HEK293 (cell line): ENCODE data around the gene L3MBTL1.

Experiments
- CTCF ChIA-PET: fragments of 350-600 bp; formaldehyde crosslinking; extraction: SDS; loops from one replicate; lab custom pipeline; 2021; ENCODE audit warnings: antibody characterized with exemption; lab: Yijun Ruan, JAX
- POLR2A ChIA-PET: fragments of 300-600 bp; formaldehyde crosslinking; extraction: SDS; loops from one replicate; lab custom pipeline; 2020; ENCODE audit warnings: antibody characterized with exemption, inconsistent platforms; lab: Yijun Ruan, JAX
- H3K27ac ChIP-seq: fragments of 200-500 bp; sonication (Bioruptor generic); 2 replicates; pipeline ENCODE4 v1.5.1; 2014; ENCODE audit warnings: low read depth, low read length, control low read depth, inconsistent platforms; ENCODE audit errors: extremely low read depth
- H3K36me3 ChIP-seq, 2 experiments: fragments of 200-500 bp in 1 of 2; sonication (Bioruptor generic) in 1 of 2; 1 replicate in 1 of 2; 2 replicates in 1 of 2; pipeline ENCODE4 v1.5.1; 2014 to 2017; ENCODE audit warnings: inconsistent platforms in 2 of 2, low read length in 2 of 2; ENCODE audit not compliant: control insufficient read depth in 2 of 2, insufficient read depth in 1 of 2
- H3K4me1 ChIP-seq: fragments of 200-500 bp; sonication (Bioruptor generic); 2 replicates; pipeline ENCODE4 v1.5.1; 2014; ENCODE audit warnings: mild to moderate bottlenecking, low read length, inconsistent platforms; ENCODE audit not compliant: control insufficient read depth, insufficient read depth
- H3K4me3 ChIP-seq: 2 replicates; pipeline ENCODE4 v1.5.1; 2011; ENCODE audit warnings: low read depth, mild to moderate bottlenecking, control low read depth, low read length, moderate library complexity
- H3K9me3 ChIP-seq: fragments of 200-500 bp; sonication (Bioruptor generic); 2 replicates; pipeline ENCODE4 v1.5.1; 2014; ENCODE audit warnings: low read depth, low read length, inconsistent platforms; ENCODE audit not compliant: control insufficient read depth, insufficient read depth
- GFI1B ChIP-seq: fragments of 450-650 bp; formaldehyde crosslinking; IDR thresholded peaks from 2 replicates; pipeline ENCODE4 v1.5.1; 2016; ENCODE audit warnings: missing biosample characterization, missing genetic modification characterization
- IKZF3 ChIP-seq: fragments of 450-650 bp; IDR thresholded peaks from 2 replicates; pipeline ENCODE4 v1.5.0; 2018; ENCODE audit warnings: missing biosample characterization, mild to moderate bottlenecking, missing genetic modification characterization, moderate library complexity
- YY2 ChIP-seq: fragments of 450-650 bp; formaldehyde crosslinking; IDR thresholded peaks from 2 replicates; pipeline ENCODE4 v1.5.1; 2016; ENCODE audit warnings: missing biosample characterization, missing genetic modification characterization
- ZNF138 ChIP-seq: fragments of 450-650 bp; formaldehyde crosslinking; IDR thresholded peaks from 2 replicates; pipeline ENCODE4 v1.5.1; 2016; ENCODE audit warnings: missing biosample characterization, missing genetic modification characterization, borderline replicate concordance
- ZNF292 ChIP-seq: fragments of 450-650 bp; formaldehyde crosslinking; IDR thresholded peaks from 2 replicates; pipeline ENCODE4 v1.5.1; 2016; ENCODE audit warnings: low read depth, missing biosample characterization, missing genetic modification characterization, borderline replicate concordance
- ZNF302 ChIP-seq: fragments of 450-650 bp; formaldehyde crosslinking; IDR thresholded peaks from 2 replicates; pipeline ENCODE4 v1.5.1; 2016; ENCODE audit warnings: missing biosample characterization, missing genetic modification characterization, low read depth
- ZNF354C ChIP-seq: fragments of 450-650 bp; formaldehyde crosslinking; IDR thresholded peaks from 2 replicates; pipeline ENCODE4 v1.5.1; 2016; ENCODE audit warnings: missing biosample characterization, missing genetic modification characterization, low read depth, borderline replicate concordance
- ZNF501 ChIP-seq: fragments of 450-650 bp; formaldehyde crosslinking; IDR thresholded peaks from 2 replicates; pipeline ENCODE4 v1.5.1; 2016; ENCODE audit warnings: missing biosample characterization, missing genetic modification characterization
- ZNF544 ChIP-seq: fragments of 450-650 bp; formaldehyde crosslinking; IDR thresholded peaks from 2 replicates; pipeline ENCODE4 v1.5.0; 2017; ENCODE audit warnings: missing biosample characterization, missing genetic modification characterization
- ZNF785 ChIP-seq: fragments of 450-650 bp; formaldehyde crosslinking; IDR thresholded peaks from 2 replicates; pipeline ENCODE4 v1.5.1; 2016; ENCODE audit warnings: missing biosample characterization, missing genetic modification characterization
- ZNF843 ChIP-seq: fragments of 450-650 bp; formaldehyde crosslinking; IDR thresholded peaks from 2 replicates; pipeline ENCODE4 v1.5.1; 2016; ENCODE audit warnings: missing biosample characterization, missing genetic modification characterization
- TF ChIP-seq, protein P1 (sequence below): fragments of 450-650 bp; formaldehyde crosslinking; IDR thresholded peaks from 2 replicates; pipeline ENCODE4 v1.5.1; 2016; ENCODE audit warnings: missing biosample characterization, missing genetic modification characterization, borderline replicate concordance
- TF ChIP-seq, protein P2 (sequence below): fragments of 450-650 bp; formaldehyde crosslinking; IDR thresholded peaks from 2 replicates; pipeline ENCODE4 v1.5.1; 2016; ENCODE audit warnings: missing biosample characterization, missing genetic modification characterization

L3MBTL1 gene

DNA sequence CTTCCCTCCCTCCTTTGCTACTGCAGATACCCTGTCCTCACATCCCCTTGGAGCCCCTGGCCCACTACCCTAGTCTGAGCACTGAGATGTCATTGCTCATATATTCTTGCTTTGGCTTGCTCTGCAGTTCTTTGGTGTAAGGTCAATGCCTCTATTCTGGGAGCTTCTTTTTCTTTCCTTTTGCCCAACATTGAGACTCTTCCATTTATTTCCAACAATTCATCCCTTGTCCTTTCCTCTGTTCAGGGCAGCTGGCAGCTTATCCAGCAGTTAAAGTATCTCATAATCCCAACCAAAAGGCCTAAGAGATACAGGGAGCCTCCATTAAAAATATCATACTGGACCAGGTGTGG is 23.6 kb downstream of the L3MBTL1 start:
- Histone ChIP-seq H3K9me3 (no peaks in the 10 kb centered on the region), H3K4me1 (no peaks in the 10 kb centered on the region), H3K4me3 (no peak overlapping the region), H3K36me3 (peaks cover 0 to 62% of the 10 kb centered on the region in 2 experiments; a peak in 1 of 3 replicates), H3K27ac (no peak overlapping the region)
- POLR2A ChIA-PET: interaction anchor here (2.7 kb wide), 1 partner anchor 17 kb away, joined by 12 read pairs; no protein-coding TSS in a partner anchor
- no peak for TF ChIP-seq GFI1B (tag by site-specific recombination)
- TF ChIP-seq ZNF843 (tag by site-specific recombination): no peak
- TF ChIP-seq IKZF3 (tag by site-specific recombination): no peak
- TF ChIP-seq, protein P1, sequence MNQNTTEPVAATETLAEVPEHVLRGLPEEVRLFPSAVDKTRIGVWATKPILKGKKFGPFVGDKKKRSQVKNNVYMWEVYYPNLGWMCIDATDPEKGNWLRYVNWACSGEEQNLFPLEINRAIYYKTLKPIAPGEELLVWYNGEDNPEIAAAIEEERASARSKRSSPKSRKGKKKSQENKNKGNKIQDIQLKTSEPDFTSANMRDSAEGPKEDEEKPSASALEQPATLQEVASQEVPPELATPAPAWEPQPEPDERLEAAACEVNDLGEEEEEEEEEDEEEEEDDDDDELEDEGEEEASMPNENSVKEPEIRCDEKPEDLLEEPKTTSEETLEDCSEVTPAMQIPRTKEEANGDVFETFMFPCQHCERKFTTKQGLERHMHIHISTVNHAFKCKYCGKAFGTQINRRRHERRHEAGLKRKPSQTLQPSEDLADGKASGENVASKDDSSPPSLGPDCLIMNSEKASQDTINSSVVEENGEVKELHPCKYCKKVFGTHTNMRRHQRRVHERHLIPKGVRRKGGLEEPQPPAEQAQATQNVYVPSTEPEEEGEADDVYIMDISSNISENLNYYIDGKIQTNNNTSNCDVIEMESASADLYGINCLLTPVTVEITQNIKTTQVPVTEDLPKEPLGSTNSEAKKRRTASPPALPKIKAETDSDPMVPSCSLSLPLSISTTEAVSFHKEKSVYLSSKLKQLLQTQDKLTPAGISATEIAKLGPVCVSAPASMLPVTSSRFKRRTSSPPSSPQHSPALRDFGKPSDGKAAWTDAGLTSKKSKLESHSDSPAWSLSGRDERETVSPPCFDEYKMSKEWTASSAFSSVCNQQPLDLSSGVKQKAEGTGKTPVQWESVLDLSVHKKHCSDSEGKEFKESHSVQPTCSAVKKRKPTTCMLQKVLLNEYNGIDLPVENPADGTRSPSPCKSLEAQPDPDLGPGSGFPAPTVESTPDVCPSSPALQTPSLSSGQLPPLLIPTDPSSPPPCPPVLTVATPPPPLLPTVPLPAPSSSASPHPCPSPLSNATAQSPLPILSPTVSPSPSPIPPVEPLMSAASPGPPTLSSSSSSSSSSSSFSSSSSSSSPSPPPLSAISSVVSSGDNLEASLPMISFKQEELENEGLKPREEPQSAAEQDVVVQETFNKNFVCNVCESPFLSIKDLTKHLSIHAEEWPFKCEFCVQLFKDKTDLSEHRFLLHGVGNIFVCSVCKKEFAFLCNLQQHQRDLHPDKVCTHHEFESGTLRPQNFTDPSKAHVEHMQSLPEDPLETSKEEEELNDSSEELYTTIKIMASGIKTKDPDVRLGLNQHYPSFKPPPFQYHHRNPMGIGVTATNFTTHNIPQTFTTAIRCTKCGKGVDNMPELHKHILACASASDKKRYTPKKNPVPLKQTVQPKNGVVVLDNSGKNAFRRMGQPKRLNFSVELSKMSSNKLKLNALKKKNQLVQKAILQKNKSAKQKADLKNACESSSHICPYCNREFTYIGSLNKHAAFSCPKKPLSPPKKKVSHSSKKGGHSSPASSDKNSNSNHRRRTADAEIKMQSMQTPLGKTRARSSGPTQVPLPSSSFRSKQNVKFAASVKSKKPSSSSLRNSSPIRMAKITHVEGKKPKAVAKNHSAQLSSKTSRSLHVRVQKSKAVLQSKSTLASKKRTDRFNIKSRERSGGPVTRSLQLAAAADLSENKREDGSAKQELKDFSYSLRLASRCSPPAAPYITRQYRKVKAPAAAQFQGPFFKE: no peak
- TF ChIP-seq, protein P2, sequence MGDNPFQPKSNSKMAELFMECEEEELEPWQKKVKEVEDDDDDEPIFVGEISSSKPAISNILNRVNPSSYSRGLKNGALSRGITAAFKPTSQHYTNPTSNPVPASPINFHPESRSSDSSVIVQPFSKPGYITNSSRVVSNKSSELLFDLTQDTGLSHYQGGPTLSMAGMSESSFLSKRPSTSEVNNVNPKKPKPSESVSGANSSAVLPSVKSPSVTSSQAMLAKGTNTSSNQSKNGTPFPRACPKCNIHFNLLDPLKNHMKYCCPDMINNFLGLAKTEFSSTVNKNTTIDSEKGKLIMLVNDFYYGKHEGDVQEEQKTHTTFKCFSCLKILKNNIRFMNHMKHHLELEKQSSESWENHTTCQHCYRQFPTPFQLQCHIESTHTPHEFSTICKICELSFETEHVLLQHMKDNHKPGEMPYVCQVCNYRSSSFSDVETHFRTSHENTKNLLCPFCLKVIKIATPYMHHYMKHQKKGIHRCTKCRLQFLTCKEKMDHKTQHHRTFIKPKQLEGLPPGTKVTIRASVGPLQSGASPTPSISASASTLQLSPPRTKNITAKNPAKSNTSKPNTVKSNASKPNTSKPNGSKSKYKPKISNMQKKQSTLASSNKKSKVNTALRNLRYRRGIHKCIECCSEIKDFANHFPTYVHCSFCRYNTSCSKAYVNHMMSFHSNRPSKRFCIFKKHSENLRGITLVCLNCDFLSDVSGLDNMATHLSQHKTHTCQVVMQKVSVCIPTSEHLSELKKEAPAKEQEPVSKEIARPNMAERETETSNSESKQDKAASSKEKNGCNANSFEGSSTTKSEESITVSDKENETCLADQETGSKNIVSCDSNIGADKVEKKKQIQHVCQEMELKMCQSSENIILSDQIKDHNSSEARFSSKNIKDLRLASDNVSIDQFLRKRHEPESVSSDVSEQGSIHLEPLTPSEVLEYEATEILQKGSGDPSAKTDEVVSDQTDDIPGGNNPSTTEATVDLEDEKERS (tag by site-specific recombination): no peak
- no peak for TF ChIP-seq ZNF785 (tag by site-specific recombination)
- TF ChIP-seq ZNF501 (tag by site-specific recombination): no peak
- CTCF ChIA-PET: no interaction called here

DNA sequence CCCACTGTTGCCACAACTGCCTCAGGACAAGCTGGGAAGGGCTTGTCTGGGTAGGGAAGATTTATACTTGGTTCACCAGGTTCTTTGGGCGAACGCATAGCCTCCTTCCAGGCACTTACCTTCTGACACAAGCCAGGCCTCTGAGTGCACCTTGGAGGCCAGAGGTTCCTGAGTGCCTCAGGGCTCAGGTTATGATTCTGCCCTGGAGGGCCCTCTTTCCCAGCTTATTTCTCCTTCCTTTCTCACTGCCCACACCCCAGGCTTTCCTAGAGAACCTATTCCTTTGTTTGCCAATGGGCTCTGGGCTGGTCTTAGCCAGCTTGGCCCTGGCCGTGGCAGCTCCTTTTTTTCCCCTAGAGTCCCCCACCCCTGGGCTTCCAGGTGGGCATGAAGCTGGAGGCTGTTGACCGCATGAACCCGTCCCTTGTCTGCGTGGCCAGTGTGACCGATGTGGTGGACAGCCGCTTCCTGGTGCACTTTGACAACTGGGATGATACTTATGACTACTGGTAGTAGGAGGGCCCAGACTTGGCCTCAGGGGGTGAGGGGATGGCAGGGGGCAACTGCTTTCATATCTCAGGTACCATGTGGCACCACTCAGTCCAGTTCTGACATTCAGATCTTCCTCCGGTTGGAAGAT is 25.0 kb downstream of the L3MBTL1 start:
- peaks cover 0 to 75% of the 10 kb centered on the region in 2 experiments; a peak in 1 of 3 replicates for H3K36me3 ChIP-seq
- H3K9me3 ChIP-seq: no peaks in the 10 kb centered on the region
- POLR2A ChIA-PET: no interaction called here
- no peak for TF ChIP-seq YY2 (tag by site-specific recombination)
- no peak for TF ChIP-seq ZNF302 (tag by site-specific recombination)
- no peak for TF ChIP-seq ZNF138 (tag by site-specific recombination)
- TF ChIP-seq ZNF544 (tag by site-specific recombination): no peak
- TF ChIP-seq ZNF354C (tag by site-specific recombination): no peak
- no peak overlapping the region for H3K27ac ChIP-seq
- CTCF ChIA-PET: interaction anchor here (1.1 kb wide), 2 partner anchors 9 to 19 kb away, joined by 3 read pairs; no protein-coding TSS in a partner anchor
- no peaks in the 10 kb centered on the region for H3K4me1 ChIP-seq
- no peak overlapping the region for H3K4me3 ChIP-seq

DNA sequence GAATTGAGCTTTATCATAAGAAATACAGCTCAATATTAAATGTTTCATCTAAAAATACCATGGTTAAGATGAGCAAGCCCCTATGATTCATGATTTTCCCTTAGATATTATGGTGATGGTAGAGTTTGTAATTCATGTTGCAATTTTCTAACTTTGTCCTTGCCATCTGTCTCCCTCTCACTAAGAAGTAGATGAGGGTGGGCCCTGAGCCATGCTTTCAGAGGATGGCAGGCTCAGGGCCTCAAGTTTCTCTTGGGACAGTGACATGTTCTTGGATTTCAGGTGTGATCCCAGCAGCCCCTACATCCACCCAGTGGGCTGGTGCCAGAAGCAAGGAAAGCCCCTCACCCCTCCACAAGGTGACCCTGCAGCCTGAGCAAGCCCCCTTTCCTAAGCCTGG is 25.6 kb downstream of the L3MBTL1 start:
- Histone ChIP-seq H3K4me1 (no peaks in the 10 kb centered on the region), H3K27ac (no peak overlapping the region), H3K36me3 (peaks cover 0 to 79% of the 10 kb centered on the region in 2 experiments; a peak in 1 of 3 replicates), H3K9me3 (no peaks in the 10 kb centered on the region)
- CTCF ChIA-PET: interaction anchor here (1.1 kb wide), 1 partner anchor 9 kb away, joined by 3 read pairs; no protein-coding TSS in a partner anchor
- POLR2A ChIA-PET: no interaction called here
- no peak for TF ChIP-seq ZNF292
- TF ChIP-seq, all 188 proteins: peak for 0
- no peak overlapping the region for H3K4me3 ChIP-seq
